Raji (cell line): ENCODE data around the gene INPP5A.

ENCODE experiments used
- POLR2A ChIP-seq: IDR thresholded peaks from 2 replicates; pipeline ENCODE4 v1.6.1; 2011; ENCODE audit warnings: low read depth, low read length, control low read depth; ENCODE audit not compliant: insufficient read depth

The INPP5A gene

GRCh38 chr10:132521466-132522102, 16.0 kb upstream of the INPP5A start:
- no peak for TF ChIP-seq POLR2A

GRCh38 chr10:132522521-132523411, 14.8 kb upstream of the INPP5A start:
- TF ChIP-seq POLR2A: no peak

GRCh38 chr10:132523561-132524442, 13.8 kb upstream of the INPP5A start:
- TF ChIP-seq POLR2A: no peak

- TF ChIP-seq POLR2A: no peak
These were observed 12.9 kb upstream of the INPP5A start for GRCh38 chr10:132524443-132525285.

- no peak for TF ChIP-seq POLR2A
These were observed 10.9 kb upstream of the INPP5A start for GRCh38 chr10:132526676-132527075.

GRCh38 chr10:132527339-132528063, 10.1 kb upstream of the INPP5A start:
- TF ChIP-seq POLR2A: no peak

- TF ChIP-seq POLR2A: 0 out of 2 replicates have a peak, but pooled peaks have one; percentile 9
These were observed 9.4 kb upstream of the INPP5A start for GRCh38 chr10:132528064-132528691.

GRCh38 chr10:132532179-132532578, 5.4 kb upstream of the INPP5A start:
- TF ChIP-seq POLR2A: no peak

GRCh38 chr10:132532749-132533560, 4.6 kb upstream of the INPP5A start:
- no peak for TF ChIP-seq POLR2A

- TF ChIP-seq POLR2A: no peak
These were observed 3.9 kb upstream of the INPP5A start for GRCh38 chr10:132533571-132534260.

GRCh38 chr10:132534391-132535064, 3.1 kb upstream of the INPP5A start:
- TF ChIP-seq POLR2A: no peak
